WTC11 (cell line): ENCODE measurements around the gene COL5A1. TPM values are rescaled to one million over a fixed set of nuclear protein-coding genes. Genes with fewer than 3 reads are reported as not detected.

Source experiments
- ATAC-seq: fragments of 200-7000 bp; cut with Tn5 transposase; 2 replicates; pipeline ENCODE4 v1.10.0; 2021; ENCODE audit warnings: mild to moderate bottlenecking, moderate library complexity
- CTCF ChIA-PET: fragments of 300-600 bp; sonication (Branson Sonifier 250); formaldehyde crosslinking; loops from one replicate; lab custom pipeline; 2021; ENCODE audit warnings: antibody characterized with exemption; lab: Charles Lee
- POLR2A ChIA-PET: fragments of 350-600 bp; sonication (Branson Sonifier 250); formaldehyde crosslinking; loops from one replicate; lab custom pipeline; 2021; ENCODE audit warnings: antibody characterized with exemption; lab: Charles Lee
- DNase-seq: peaks from one replicate; pipeline ENCODE4 v3.0.0; 2021; ENCODE audit warnings: low spot score
- H3K27ac Mint-ChIP-seq: 2 replicates; pipeline ENCODE4 v1.8.0; 2021; ENCODE audit warnings: mixed read lengths
- H3K27me3 Mint-ChIP-seq: 2 replicates; pipeline ENCODE4 v1.8.0; 2021; ENCODE audit warnings: low read depth, mild to moderate bottlenecking, moderate library complexity, mixed read lengths
- H3K36me3 Mint-ChIP-seq: 2 replicates; pipeline ENCODE4 v1.8.0; 2021; ENCODE audit warnings: mixed read lengths
- H3K4me1 Mint-ChIP-seq: 2 replicates; pipeline ENCODE4 v1.8.0; 2022; ENCODE audit warnings: mixed read lengths
- H3K4me3 Mint-ChIP-seq: 2 replicates; pipeline ENCODE4 v1.8.0; 2021; ENCODE audit warnings: mild to moderate bottlenecking, moderate library complexity, mixed read lengths
- H3K9me3 Mint-ChIP-seq: 2 replicates; pipeline ENCODE4 v1.8.0; 2021; ENCODE audit warnings: mixed read lengths
- HMGA2 ChIP-seq: fragments of 250-450 bp; sonication (Bioruptor Pico); IDR thresholded peaks from 2 replicates; pipeline ENCODE4 v1.4.0; 2021; ENCODE audit warnings: mild to moderate bottlenecking, moderate library complexity
- NFATC4 ChIP-seq: fragments of 250-450 bp; sonication (Bioruptor Pico); IDR thresholded peaks from 2 replicates; pipeline ENCODE4 v1.9.0; 2021; ENCODE audit warnings: mild to moderate bottlenecking
- NFYB ChIP-seq: sonication (generic); formaldehyde crosslinking; conservative IDR thresholded peaks from 2 replicates; pipeline ENCODE4 v1.8.0; 2022; ENCODE audit warnings: low read depth, missing genetic modification reagents
- NR2C2 ChIP-seq: sonication (generic); formaldehyde crosslinking; IDR thresholded peaks from 2 replicates; pipeline ENCODE4 v1.8.0; 2022; ENCODE audit warnings: mild to moderate bottlenecking, missing genetic modification reagents
- TCF7 ChIP-seq: sonication (generic); formaldehyde crosslinking; IDR thresholded peaks from 2 replicates; pipeline ENCODE4 v1.8.0; 2022; ENCODE audit warnings: mild to moderate bottlenecking, low read depth, missing genetic modification reagents, moderate library complexity
- ZNF138 ChIP-seq: sonication (generic); formaldehyde crosslinking; conservative IDR thresholded peaks from 2 replicates; pipeline ENCODE4 v1.8.1; 2022; ENCODE audit warnings: mild to moderate bottlenecking, moderate library complexity, missing genetic modification reagents
- ZNF263 ChIP-seq: sonication (generic); formaldehyde crosslinking; IDR thresholded peaks from 2 replicates; pipeline ENCODE4 v1.8.1; 2022; ENCODE audit warnings: low read depth, mild to moderate bottlenecking, moderate library complexity, missing genetic modification reagents
- total RNA-seq: library from RNA; stranded (reverse); gene quantifications from 3 replicates; pipeline ENCODE4 v1.2.3, GENCODE V29; 2021
- TF ChIP-seq, protein P1 (sequence below): sonication (generic); formaldehyde crosslinking; IDR thresholded peaks from 2 replicates; pipeline ENCODE4 v1.8.0; 2022; ENCODE audit warnings: mild to moderate bottlenecking, missing genetic modification reagents
- TF ChIP-seq, protein P2 (sequence below): fragments of 250-450 bp; sonication (Bioruptor Pico); conservative IDR thresholded peaks from 2 replicates; pipeline ENCODE4 v1.9.0; 2021; ENCODE audit warnings: mild to moderate bottlenecking
- TF ChIP-seq, protein P3 (sequence below): sonication (generic); formaldehyde crosslinking; IDR thresholded peaks from 2 replicates; pipeline ENCODE4 v1.8.1; 2023; ENCODE audit warnings: mild to moderate bottlenecking, missing genetic modification reagents
- TF ChIP-seq, protein P4 (sequence below): sonication (generic); formaldehyde crosslinking; conservative IDR thresholded peaks from 2 replicates; pipeline ENCODE4 v1.8.1; 2023; ENCODE audit warnings: mild to moderate bottlenecking, low read depth, missing genetic modification reagents, moderate library complexity
- TF ChIP-seq, protein P5 (sequence below): fragments of 250-450 bp; sonication (Bioruptor Pico); IDR thresholded peaks from 2 replicates; pipeline ENCODE4 v1.9.0; 2021; ENCODE audit warnings: moderate library complexity, mild to moderate bottlenecking, inconsistent platforms, borderline replicate concordance
- TF ChIP-seq, protein P6 (sequence below): sonication (generic); formaldehyde crosslinking; IDR thresholded peaks from 2 replicates; pipeline ENCODE4 v1.8.0; 2022; ENCODE audit warnings: mild to moderate bottlenecking, missing genetic modification reagents
- TF ChIP-seq, protein P7 (sequence below): fragments of 250-450 bp; sonication (Bioruptor Pico); IDR thresholded peaks from 2 replicates; pipeline ENCODE4 v2.1.2; 2022; ENCODE audit warnings: mild to moderate bottlenecking, moderate library complexity
- TF ChIP-seq, protein P8 (sequence below): sonication (generic); formaldehyde crosslinking; IDR thresholded peaks from 2 replicates; pipeline ENCODE4 v1.8.0; 2022; ENCODE audit warnings: mild to moderate bottlenecking, missing genetic modification reagents
- TF ChIP-seq, protein P9 (sequence below): sonication (generic); formaldehyde crosslinking; IDR thresholded peaks from 2 replicates; pipeline ENCODE4 v1.8.0; 2022; ENCODE audit warnings: mild to moderate bottlenecking, missing genetic modification reagents

COL5A1 gene
- total RNA-seq, 1 experiment from 2014 or later = 13.5 TPM

DNA sequence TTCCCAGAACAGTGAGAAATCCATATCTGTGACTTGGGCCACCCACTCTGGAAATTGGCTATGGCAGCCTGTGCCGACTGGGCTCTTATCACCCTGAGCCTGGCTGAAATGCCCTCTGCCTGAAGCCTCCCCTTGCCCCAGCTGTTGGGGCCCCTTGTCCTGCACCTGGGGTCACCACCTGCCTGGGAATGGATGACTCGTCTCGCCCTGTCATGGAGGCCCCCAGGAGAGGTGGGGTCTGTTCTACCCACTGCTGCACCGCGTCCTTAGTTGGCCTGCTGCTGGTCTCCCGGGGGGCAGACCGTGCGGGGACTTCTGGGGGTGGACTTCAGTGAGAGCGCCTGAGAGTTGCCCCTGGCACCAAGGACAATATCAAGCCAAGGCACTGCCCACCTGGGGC, 46.6 kb upstream of the COL5A1 start:
- ATAC-seq (no peak), DNase-seq (no peak)
- Mint-ChIP-seq H3K27me3 (no peaks in the 10 kb centered on the region), H3K9me3 (peaks cover 5% of the 10 kb centered on the region), H3K36me3 (no peaks in the 10 kb centered on the region), H3K4me1 (no peaks in the 10 kb centered on the region), H3K27ac (no peak overlapping the region), H3K4me3 (no peak overlapping the region)
- CTCF ChIA-PET = no interaction called here
- TF ChIP-seq, protein P1, sequence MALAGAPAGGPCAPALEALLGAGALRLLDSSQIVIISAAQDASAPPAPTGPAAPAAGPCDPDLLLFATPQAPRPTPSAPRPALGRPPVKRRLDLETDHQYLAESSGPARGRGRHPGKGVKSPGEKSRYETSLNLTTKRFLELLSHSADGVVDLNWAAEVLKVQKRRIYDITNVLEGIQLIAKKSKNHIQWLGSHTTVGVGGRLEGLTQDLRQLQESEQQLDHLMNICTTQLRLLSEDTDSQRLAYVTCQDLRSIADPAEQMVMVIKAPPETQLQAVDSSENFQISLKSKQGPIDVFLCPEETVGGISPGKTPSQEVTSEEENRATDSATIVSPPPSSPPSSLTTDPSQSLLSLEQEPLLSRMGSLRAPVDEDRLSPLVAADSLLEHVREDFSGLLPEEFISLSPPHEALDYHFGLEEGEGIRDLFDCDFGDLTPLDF = no peak
- no peak for TF ChIP-seq ZNF263 (CRISPR knock-in tag)
- TF ChIP-seq, protein P2, sequence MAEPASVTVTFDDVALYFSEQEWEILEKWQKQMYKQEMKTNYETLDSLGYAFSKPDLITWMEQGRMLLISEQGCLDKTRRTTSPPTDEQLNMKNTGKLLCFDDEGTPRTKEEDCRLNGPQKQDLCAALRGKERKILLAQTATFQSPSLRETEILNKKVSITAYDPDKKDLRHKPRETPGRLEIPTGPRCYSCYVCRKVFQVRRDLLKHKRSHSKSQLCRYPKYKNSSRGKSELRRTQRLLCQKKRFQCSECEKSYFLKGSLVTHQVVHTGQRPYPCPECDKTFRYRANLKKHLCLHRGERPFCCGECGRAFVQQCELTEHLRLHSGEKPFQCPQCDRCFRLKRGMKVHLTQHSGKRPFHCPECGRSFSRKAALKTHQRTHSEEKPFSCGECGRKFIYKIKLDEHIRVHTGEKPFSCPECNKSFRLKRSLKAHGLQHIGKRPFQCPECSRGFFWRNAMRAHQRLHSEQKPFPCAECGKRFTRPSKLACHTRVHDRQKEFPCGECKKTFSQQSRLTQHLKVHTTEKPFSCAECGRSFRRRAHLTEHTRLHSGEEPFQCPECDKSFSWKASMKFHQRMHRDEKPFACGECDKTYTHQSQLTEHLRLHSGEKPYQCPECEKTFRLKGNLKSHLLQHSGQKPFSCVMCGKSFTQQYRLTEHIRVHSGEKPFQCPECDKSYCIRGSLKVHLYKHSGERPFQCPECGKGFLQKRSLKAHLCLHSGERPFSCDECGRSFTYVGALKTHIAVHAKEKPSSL (CRISPR knock-in tag) = no peak
- TF ChIP-seq, protein P3, sequence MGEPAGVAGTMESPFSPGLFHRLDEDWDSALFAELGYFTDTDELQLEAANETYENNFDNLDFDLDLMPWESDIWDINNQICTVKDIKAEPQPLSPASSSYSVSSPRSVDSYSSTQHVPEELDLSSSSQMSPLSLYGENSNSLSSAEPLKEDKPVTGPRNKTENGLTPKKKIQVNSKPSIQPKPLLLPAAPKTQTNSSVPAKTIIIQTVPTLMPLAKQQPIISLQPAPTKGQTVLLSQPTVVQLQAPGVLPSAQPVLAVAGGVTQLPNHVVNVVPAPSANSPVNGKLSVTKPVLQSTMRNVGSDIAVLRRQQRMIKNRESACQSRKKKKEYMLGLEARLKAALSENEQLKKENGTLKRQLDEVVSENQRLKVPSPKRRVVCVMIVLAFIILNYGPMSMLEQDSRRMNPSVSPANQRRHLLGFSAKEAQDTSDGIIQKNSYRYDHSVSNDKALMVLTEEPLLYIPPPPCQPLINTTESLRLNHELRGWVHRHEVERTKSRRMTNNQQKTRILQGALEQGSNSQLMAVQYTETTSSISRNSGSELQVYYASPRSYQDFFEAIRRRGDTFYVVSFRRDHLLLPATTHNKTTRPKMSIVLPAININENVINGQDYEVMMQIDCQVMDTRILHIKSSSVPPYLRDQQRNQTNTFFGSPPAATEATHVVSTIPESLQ (CRISPR knock-in tag) = no peak
- TF ChIP-seq, protein P4, sequence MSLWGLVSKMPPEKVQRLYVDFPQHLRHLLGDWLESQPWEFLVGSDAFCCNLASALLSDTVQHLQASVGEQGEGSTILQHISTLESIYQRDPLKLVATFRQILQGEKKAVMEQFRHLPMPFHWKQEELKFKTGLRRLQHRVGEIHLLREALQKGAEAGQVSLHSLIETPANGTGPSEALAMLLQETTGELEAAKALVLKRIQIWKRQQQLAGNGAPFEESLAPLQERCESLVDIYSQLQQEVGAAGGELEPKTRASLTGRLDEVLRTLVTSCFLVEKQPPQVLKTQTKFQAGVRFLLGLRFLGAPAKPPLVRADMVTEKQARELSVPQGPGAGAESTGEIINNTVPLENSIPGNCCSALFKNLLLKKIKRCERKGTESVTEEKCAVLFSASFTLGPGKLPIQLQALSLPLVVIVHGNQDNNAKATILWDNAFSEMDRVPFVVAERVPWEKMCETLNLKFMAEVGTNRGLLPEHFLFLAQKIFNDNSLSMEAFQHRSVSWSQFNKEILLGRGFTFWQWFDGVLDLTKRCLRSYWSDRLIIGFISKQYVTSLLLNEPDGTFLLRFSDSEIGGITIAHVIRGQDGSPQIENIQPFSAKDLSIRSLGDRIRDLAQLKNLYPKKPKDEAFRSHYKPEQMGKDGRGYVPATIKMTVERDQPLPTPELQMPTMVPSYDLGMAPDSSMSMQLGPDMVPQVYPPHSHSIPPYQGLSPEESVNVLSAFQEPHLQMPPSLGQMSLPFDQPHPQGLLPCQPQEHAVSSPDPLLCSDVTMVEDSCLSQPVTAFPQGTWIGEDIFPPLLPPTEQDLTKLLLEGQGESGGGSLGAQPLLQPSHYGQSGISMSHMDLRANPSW (CRISPR knock-in tag) = no peak
- TF ChIP-seq TCF7 (CRISPR knock-in tag) = no peak
- TF ChIP-seq, protein P5, sequence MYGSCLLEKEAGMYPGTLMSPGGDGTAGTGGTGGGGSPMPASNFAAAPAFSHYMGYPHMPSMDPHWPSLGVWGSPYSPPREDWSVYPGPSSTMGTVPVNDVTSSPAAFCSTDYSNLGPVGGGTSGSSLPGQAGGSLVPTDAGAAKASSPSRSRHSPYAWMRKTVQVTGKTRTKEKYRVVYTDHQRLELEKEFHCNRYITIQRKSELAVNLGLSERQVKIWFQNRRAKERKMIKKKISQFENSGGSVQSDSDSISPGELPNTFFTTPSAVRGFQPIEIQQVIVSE = no peak
- no peak for TF ChIP-seq NFATC4 (CRISPR knock-in tag)
- POLR2A ChIA-PET = no interaction called here

DNA sequence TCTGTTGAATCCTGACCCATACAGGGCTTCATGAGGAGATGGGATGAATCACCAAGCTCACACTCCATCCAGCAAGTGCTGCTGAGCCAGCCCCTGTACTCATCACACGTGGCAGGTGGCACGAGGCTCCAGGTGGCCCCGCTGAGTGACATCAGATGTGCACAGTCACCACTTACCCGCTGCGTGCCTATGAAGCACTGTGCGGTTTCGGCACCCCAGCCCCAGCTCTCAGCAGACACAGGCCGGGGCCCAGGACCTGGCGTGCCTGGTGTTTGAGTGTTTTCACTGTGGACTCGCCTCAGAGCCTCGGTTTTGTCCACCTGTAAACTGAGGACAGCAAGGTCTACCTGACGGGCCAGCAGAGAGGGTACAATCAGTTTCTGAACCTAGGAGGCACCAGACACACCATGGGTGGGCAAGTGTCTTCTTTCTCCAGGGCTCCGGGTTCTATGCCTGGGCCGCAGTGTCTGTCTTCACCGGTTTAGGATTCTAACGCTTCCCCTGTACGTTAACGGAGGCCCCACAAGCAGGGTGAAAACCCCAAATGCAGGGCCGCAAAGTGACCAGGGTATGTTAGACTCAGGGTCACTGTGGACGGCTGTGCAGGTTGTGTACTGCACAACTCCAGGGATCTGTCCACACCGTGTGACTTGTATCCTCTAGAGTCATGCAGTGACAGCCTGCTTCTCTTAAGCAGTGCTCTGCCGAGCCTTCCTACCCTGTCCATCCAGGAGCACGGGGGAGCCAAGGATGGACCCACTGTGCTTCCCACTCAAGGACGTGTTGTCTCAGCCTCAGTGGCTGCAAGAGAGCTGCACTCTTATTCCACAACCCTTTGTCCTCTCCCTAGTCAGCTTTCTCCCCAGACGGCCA, 44.3 kb upstream of the COL5A1 start:
- Mint-ChIP-seq H3K9me3 (peaks cover 5% of the 10 kb centered on the region), H3K4me3 (no peak overlapping the region), H3K27ac (no peak overlapping the region; the same call in 1 of the 2 replicates), H3K27me3 (no peaks in the 10 kb centered on the region), H3K4me1 (no peaks in the 10 kb centered on the region), H3K36me3 (no peaks in the 10 kb centered on the region)
- TF ChIP-seq, protein P6, sequence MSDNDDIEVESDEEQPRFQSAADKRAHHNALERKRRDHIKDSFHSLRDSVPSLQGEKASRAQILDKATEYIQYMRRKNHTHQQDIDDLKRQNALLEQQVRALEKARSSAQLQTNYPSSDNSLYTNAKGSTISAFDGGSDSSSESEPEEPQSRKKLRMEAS (CRISPR knock-in tag) = no peak
- TF ChIP-seq, protein P7, sequence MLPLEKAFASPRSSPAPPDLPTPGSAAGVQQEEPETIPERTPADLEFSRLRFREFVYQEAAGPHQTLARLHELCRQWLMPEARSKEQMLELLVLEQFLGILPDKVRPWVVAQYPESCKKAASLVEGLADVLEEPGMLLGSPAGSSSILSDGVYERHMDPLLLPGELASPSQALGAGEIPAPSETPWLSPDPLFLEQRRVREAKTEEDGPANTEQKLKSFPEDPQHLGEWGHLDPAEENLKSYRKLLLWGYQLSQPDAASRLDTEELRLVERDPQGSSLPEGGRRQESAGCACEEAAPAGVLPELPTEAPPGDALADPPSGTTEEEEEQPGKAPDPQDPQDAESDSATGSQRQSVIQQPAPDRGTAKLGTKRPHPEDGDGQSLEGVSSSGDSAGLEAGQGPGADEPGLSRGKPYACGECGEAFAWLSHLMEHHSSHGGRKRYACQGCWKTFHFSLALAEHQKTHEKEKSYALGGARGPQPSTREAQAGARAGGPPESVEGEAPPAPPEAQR (CRISPR knock-in tag) = no peak
- TF ChIP-seq HMGA2 = no peak
- no peak for TF ChIP-seq NR2C2
- TF ChIP-seq ZNF138 (CRISPR knock-in tag) = no peak
- TF ChIP-seq NFYB (CRISPR knock-in tag) = no peak
- TF ChIP-seq, protein P8, sequence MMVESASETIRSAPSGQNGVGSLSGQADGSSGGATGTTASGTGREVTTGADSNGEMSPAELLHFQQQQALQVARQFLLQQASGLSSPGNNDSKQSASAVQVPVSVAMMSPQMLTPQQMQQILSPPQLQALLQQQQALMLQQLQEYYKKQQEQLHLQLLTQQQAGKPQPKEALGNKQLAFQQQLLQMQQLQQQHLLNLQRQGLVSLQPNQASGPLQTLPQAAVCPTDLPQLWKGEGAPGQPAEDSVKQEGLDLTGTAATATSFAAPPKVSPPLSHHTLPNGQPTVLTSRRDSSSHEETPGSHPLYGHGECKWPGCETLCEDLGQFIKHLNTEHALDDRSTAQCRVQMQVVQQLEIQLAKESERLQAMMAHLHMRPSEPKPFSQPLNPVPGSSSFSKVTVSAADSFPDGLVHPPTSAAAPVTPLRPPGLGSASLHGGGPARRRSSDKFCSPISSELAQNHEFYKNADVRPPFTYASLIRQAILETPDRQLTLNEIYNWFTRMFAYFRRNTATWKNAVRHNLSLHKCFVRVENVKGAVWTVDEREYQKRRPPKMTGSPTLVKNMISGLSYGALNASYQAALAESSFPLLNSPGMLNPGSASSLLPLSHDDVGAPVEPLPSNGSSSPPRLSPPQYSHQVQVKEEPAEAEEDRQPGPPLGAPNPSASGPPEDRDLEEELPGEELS = no peak
- TF ChIP-seq, protein P9, sequence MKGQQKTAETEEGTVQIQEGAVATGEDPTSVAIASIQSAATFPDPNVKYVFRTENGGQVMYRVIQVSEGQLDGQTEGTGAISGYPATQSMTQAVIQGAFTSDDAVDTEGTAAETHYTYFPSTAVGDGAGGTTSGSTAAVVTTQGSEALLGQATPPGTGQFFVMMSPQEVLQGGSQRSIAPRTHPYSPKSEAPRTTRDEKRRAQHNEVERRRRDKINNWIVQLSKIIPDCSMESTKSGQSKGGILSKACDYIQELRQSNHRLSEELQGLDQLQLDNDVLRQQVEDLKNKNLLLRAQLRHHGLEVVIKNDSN (CRISPR knock-in tag) = no peak
- DNase-seq = no peak
- ChIA-PET POLR2A (no interaction called here), CTCF (no interaction called here)
- no peak for ATAC-seq
